C4-2B (cell line): ENCODE results near the gene GP2.

Experiments used
- ZFX ChIP-seq: fragments of 450-650 bp; IDR thresholded peaks from 2 replicates; pipeline ENCODE4 v1.6.1; 2017
- TF ChIP-seq, protein P1 (sequence below): fragments of 450-650 bp; conservative IDR thresholded peaks from 2 replicates; pipeline ENCODE4 v1.5.1; 2017; ENCODE audit warnings: mild to moderate bottlenecking

DNA sequence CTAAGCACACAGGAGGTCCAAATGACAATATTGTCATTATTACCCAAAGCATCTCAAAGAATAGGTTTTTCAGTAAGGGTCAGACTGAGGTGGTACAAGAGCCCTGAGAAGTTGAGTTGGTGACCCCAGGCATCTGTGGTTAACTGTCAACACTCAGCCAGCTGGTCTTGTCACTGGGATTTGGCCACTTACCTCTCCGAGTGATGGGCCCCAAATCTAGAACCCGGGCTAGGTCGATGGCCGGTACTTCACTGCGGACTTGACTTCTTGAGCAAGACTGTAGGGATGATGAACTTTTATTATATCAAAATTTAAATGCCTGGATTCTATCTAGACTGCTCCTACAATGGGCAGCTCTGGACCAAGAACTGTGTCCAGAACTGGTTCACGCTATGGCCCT, 11.5 kb downstream of the GP2 start:
- TF ChIP-seq, protein P1, sequence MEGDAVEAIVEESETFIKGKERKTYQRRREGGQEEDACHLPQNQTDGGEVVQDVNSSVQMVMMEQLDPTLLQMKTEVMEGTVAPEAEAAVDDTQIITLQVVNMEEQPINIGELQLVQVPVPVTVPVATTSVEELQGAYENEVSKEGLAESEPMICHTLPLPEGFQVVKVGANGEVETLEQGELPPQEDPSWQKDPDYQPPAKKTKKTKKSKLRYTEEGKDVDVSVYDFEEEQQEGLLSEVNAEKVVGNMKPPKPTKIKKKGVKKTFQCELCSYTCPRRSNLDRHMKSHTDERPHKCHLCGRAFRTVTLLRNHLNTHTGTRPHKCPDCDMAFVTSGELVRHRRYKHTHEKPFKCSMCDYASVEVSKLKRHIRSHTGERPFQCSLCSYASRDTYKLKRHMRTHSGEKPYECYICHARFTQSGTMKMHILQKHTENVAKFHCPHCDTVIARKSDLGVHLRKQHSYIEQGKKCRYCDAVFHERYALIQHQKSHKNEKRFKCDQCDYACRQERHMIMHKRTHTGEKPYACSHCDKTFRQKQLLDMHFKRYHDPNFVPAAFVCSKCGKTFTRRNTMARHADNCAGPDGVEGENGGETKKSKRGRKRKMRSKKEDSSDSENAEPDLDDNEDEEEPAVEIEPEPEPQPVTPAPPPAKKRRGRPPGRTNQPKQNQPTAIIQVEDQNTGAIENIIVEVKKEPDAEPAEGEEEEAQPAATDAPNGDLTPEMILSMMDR, result no peak
- no peak for TF ChIP-seq ZFX
